SK-N-DZ (cell line): ENCODE data around the gene CCDC88C.
"Not testable (repeated sequence)": the region's sequence is repeated elsewhere in the genome, so short reads cannot be mapped to it uniquely, and the experiment has no call there.

Source experiments
- DNase-seq: peaks from one replicate; pipeline ENCODE4 v3.0.0-alpha.2; 2015; ENCODE audit warnings: low spot score

CCDC88C gene

DNA sequence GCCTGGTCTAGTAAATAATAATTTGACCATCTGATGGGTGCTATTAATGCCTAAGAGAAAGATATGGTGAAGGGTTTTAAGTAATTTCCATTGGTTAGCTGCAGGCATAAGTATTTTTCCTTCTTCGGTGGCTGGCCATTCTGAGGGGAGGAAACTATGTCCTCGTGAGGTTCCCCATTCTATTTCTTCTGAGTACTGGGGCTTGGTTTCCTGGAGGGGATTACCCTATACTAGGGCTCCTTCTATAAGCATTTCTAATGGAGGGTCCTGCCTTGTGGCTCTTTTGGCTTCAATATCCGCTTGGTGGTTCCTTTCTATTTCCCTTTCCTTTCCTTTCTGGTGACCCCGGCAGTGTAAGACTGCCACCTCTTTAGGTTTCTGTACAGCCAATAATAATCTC is 191.3 kb downstream of the CCDC88C start:
- DNase-seq, result not testable (repeated sequence)

DNA sequence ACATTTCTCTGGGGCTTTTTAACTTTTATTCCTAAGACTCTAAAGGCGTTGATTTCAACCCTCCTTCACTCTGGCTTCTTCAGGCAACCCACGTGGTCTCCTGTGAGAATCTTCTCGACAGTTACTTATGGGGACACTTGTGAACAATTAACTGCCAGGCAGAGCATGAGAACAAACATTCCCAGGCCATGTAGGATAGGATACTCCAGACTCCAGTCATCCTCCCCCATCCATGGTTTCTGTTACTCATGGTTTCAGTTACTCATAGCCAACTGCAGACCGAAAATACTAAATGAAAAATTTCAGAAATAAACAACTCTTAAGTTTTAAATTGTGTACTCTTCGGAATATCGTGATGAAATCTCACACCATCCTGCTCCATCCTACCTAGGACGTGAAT is 192.6 kb downstream of the CCDC88C start:
- no peak for DNase-seq

DNA sequence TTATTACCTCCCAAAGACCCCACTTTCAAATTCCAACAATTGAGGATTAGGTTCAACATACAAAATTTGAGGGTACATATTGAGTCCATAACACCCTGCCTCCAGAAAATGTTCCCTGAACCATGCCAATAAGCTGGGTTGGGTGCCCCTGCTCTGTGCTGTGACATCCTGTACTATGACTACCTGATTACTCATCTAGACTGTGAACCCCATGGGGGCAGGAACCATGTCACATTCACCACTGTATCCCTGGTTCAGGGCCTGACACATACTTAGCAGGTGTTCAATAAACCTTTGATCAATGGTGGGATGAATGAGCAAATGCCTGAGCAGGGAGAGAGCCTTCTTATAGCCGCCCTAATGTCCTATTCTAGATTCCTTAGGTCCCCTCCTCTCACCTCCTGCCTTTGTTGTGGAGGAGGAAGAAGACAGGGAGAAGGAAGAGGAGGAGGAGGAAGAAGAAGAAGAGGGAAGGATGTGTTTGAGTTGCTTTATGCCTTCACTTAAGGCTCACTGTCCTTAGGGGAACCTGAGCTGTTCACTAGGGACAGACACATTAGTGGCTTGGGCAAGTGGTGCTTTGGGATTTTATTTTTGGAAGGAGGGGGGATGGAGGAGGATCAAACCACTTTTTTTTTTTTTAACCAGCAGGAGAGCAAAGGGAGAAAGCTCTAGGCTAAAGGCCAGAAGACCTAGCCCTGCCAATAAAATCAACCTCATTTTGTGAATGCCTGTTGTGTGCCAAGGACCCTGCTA is 194.4 kb downstream of the CCDC88C start:
- no peak for DNase-seq
